Suppressor macrophage treated with lipopolysaccharide for 4 hours (primary cell): ENCODE measurements around the gene HDHD5.
A peak's percentile ranks its signal among the peaks of the same experiment; 100 is the strongest.

Experiments used
- DNase-seq: peaks from one replicate; pipeline ENCODE4 v3.0.0-alpha.2; 2020

The HDHD5 gene

GRCh38 chr22:17119481-17120202 lies 39.4 kb downstream of the HDHD5 start:
- DNase-seq, result peak; percentile 80

- no peak for DNase-seq
These were observed 40.7 kb downstream of the HDHD5 start for GRCh38 chr22:17118342-17118741.

DNA sequence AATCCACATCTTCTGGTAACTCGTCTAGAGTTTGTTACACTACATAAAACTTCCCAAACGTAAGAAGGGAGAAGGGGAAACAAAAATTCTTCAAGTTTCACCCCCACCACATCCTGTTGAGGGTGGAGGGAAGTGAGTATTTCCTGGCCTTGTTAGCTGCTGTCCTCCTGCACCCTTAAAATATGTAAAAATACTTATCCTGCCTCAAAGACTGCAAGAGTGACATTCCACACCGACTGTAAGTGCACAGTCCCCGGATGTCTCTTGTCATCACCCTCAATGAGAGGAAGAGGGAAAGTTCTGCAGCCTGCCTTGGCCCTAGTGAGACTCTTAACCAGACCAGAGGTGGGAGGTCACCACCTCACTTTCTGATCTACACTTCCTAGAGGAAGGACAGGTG lies 41.2 kb downstream of the HDHD5 start:
- peak; percentile 63 for DNase-seq

DNA sequence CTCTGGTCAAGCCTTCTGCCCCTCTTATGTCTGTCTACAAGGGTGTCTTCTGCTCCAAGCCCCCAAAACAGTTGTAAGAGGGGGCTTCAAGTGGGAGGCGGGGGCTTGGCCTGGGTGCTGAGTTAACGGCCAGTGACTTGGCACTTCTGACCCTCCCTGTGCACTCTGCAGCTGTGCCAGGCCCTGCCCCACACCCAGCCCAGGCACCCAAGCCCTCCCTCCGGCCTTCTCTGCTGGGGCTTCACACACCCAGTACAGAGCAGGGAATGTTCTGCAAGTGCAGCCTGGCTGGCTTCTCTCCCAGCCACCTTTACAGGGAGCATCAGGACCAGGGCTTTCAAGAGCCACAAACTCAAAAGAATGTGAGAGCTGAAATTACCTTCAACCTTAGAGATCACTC lies 41.7 kb downstream of the HDHD5 start:
- no peak for DNase-seq

DNA sequence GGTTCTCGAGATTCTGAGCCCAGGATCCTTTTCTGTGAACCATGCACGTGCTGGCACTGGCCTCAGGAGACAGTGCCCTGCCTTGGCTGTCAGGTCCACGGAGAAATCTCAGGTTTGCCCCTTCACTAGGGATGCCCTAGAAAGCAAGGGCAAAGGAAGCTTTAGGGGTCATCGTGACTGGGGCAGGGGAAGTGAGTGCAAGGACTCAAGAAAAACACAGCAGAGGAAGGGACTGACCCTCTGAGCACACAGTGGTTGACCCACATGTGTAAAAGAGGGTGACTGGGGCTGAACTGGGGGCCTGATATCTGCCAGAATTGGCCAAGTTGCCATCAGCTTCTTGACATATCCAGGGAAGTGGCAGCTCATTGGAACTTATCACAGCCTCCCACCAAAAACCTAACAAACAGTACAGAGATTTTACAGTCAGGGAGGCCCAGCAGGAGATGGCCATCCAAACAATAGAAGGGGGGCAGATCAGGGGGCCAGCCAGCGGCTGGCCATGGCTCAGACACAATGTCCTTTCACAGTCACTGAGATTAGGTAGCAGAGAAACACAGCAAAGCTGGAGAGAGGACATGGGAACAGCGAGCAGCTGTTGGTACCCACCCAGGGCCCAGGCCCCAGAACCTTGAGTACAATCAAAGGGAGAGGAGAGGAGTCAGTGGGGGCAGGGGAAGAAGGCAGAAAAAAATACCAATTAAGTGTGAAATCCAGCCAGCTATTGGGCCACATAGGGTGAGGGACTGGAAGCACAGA lies 42.3 kb downstream of the HDHD5 start:
- no peak for DNase-seq

DNA sequence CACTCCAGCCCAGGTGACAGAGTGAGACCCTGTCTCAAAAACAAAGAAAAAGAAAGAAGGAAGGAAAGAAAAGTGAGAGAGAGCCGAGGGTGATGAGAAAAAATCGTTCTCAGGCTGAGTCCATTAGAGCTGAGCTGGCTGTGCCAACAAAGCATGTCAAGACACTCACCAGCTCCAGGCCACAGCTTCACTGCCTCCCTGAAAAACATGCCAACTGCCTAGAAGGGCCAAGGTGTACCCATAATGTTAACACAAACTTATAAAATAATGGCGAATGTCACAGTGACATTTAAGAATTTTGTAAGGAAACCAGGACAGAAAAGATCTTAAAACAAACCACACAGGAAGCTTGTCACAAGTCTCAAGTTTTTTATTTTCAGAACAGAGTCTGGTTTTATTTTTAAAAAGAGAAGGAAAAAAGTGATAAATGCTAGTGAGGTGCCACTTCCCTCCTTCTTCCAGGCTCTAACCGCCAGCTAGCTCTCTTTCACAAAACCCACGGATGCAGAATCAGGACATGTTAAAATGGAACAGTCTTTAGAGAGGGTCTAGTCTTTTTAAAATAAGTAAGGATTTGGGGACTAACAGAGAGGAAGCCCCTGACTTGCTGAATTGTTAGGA lies 43.0 kb downstream of the HDHD5 start:
- DNase-seq, result no peak

GRCh38 chr22:17115236-17115635 lies 43.8 kb downstream of the HDHD5 start:
- DNase-seq, result no peak

DNA sequence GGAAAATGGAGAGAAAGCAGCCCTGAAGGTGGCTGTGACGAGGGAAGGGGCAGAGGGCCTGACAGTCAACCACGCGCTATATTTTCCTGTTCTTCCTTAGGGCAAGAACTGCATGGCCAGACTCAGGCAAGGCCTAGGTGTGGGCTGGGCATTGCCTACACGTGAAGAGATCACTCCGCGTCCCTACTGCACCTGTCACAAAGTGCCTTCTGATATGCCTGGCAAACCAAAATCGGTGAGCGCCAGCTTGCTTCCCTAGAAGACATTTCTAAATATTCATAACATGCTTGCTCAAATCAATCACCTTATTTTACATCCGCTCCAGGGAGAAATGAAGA lies 44.2 kb downstream of the HDHD5 start:
- DNase-seq, result no peak

DNA sequence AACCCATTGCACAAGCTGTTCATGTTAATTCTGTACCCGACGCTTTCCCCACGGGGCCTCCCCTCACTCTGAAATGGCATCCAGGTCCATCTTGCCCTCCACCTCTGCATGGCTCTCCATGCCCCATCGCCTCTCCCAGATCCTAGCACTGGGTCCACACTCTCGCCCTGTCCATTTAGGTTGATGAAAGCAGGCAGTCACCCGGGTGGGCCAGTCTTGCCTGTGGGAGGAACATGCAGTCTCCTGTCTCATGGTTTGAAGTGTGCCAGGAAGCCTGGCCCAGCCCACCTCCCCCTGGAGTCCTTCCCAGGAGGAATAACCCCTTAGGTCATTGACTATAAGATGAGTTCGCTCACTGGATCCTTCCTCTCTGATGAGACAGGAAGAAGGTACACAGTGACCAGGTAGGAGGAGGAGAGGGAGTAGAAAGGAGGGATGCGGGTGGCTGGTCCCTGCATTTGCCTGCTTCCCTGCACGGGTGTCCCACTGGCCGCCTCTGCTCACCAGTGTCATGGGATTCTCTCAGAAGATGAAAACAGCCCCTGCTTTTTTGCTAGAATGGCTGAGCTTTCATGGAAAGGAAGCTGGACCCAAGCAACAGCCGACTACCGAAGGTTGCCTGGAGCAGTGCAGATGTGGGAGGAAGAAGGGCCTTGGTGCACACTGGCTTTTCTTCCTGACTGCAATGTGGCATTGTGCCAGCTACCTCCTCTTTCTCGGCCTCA lies 44.7 kb downstream of the HDHD5 start:
- DNase-seq, result no peak

- DNase-seq, result no peak
These were observed 45.5 kb downstream of the HDHD5 start for GRCh38 chr22:17113600-17113999.

GRCh38 chr22:17112491-17113042 lies 46.5 kb downstream of the HDHD5 start:
- no peak for DNase-seq

GRCh38 chr22:17110791-17111550 lies 48.1 kb downstream of the HDHD5 start:
- no peak for DNase-seq

GRCh38 chr22:17109976-17110375 lies 49.1 kb downstream of the HDHD5 start:
- DNase-seq, result no peak

- no peak for DNase-seq
These were observed 49.8 kb downstream of the HDHD5 start for GRCh38 chr22:17109113-17109865.

GRCh38 chr22:17108256-17109112 lies 50.6 kb downstream of the HDHD5 start:
- DNase-seq, result no peak

DNA sequence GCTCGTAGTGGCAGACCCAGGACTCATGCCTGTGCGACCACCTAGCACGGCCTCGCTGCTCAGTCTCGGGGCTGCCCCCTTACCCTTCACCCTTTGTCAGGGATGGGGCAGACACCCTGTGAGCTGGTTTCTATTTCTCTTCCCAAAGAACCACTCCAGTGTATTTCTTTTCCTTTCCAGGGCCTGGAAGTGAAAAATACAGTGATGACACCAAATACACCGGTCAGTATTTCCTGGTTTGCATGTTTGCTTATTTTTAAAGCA lies 51.6 kb downstream of the HDHD5 start:
- DNase-seq, result no peak

DNA sequence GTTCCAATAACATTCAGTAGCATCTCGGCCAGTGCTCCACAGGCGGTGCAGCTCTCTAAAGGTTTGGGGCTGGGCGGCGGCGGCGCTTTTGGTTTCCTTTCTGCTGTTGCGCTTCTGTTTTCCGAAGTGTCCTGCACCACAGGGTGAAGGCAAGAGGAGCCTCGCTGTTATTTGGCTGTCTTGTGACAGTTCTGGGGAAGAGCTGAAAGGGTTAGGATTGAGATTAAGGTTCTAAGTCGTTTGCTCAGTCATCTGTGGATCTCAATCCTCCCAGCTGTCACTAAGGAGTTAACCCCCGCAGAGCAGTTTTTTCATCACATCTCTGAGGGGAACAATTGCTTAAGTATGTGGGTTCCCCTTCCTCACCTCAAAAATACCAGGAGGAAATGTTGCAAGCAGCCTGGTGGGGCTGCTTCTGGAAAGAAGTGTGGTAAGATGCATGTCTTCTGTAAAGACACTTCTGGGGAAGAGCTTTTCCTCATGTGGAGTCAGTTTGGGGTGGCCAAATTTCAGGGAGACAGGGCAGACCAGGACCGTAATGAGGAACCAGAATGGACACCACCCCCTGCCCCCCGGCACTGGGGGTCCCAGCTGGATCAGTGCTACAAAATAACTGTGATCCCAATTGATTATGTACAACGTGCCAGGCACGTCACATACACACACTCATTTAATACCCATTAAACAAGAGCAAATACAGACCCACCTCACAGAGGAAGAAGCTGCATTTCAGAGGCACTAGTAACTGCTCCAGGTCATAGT lies 52.1 kb downstream of the HDHD5 start:
- peak; percentile 89 for DNase-seq

DNA sequence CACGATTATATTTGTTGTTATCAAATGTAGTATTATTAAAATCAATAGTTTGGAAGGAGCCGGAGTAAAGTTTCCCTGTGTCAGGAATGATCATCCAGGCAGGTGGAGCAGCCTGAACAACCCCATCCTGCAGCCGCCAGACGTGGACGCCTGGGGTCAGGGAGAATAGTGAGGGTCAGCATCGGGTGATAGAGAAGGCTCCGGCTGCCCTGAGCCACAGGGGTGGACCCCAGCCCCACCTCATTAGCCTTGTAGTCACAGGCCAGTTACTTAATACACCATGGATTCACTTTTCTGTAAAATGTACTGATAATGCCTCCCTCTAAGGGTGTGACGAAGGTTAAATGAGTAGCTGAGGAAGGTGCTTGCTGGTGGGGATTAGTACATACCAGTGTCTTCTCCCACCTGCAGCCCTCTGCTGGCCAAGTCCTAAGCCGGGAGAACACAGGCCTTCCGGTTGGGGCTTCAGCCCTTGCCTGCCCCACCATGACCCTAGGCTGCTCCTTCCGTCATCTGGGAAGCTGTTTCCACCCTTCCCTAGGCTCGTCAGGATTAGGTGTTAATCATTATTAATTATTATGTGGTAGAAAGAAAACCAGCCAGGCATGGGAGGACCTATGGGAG lies 52.8 kb downstream of the HDHD5 start:
- no peak for DNase-seq
